C4-2B (cell line): ENCODE data around the gene RSBN1.
"Not testable (repeated sequence)": the region's sequence is repeated elsewhere in the genome, so short reads cannot be mapped to it uniquely, and the experiment has no call there.

Experiments
- H3K27ac ChIP-seq: fragments of 450-650 bp; 2 replicates; pipeline ENCODE4 v1.5.1; 2017
- CTCF ChIP-seq: fragments of 450-650 bp; conservative IDR thresholded peaks from 2 replicates; pipeline ENCODE4 v1.5.1; 2017; ENCODE audit warnings: mild to moderate bottlenecking
- ZFX ChIP-seq: fragments of 450-650 bp; IDR thresholded peaks from 2 replicates; pipeline ENCODE4 v1.6.1; 2017

Gene RSBN1

GRCh38 chr1:113760102-113761080 lies 51.9 kb downstream of the RSBN1 start:
- no peak for TF ChIP-seq CTCF
- no peak for TF ChIP-seq ZFX
- no peak overlapping the region for H3K27ac ChIP-seq

- TF ChIP-seq CTCF, result no peak
- peak; percentile 29 for TF ChIP-seq ZFX
- H3K27ac ChIP-seq, result peak within 1 kb of the TSS; percentile 57
Observed at GRCh38 chr1:113759333-113760101, 52.8 kb downstream of the RSBN1 start, which contains the start of gene PHTF1. PHTF1 (minus strand) TSS chr1:113759486; CDS start chr1:113758703, 783 bp downstream.

- TF ChIP-seq ZFX, result peak; percentile 67
- TF ChIP-seq CTCF, result no peak
- peak overlapping the region; percentile 57 for H3K27ac ChIP-seq
Observed at GRCh38 chr1:113758631-113759332, 53.5 kb downstream of the RSBN1 start.

GRCh38 chr1:113756461-113756860 lies 55.8 kb downstream of the RSBN1 start:
- no peak for TF ChIP-seq ZFX
- no peak for TF ChIP-seq CTCF
- no peak overlapping the region for H3K27ac ChIP-seq

GRCh38 chr1:113753333-113753732 lies 58.9 kb downstream of the RSBN1 start:
- not testable (repeated sequence) for H3K27ac ChIP-seq

- TF ChIP-seq CTCF (no peak), ZFX (no peak)
Observed at GRCh38 chr1:113751516-113751915, 60.8 kb downstream of the RSBN1 start.

GRCh38 chr1:113751114-113751513 lies 61.2 kb downstream of the RSBN1 start:
- H3K27ac ChIP-seq, result no peak overlapping the region
- TF ChIP-seq ZFX (no peak), CTCF (no peak)

More at GRCh38 chr1:113751516-113751915, 60.8 kb downstream of the RSBN1 start:
- H3K27ac ChIP-seq, result no peak overlapping the region
